ENCODE measurements around the gene MYO9B.

Gene MYO9B

DNA sequence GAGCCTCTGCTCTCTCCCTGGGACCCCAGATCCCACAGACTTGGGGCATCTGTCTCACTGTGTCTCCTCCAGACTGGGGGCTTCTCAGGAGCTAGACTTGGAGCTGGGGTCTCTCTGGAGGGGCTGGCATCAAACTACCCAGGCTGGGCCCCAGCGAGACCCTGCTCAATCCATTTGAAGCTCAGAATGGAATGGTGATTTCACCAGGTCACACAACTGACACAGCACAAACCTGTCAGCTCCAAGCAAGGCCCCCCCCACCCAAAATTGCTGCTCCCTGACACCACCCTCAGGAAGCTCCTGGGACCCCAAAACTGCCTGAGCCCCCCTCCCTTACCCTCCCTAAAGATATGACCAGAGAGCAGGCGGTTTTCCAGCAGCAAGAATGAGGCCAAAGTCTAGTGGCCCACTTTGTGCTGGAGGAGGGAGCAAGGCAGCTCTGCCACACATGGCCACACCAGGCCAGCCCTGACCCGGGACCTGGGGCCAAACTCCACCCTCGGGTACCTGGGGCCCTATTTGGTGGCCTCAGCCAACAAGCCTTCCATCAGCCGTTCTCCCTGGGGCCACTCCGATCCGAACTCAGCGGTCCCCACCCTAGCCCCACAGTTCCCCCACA lies 167.7 kb downstream of the MYO9B start:
- DNase-seq, result no peak

DNA sequence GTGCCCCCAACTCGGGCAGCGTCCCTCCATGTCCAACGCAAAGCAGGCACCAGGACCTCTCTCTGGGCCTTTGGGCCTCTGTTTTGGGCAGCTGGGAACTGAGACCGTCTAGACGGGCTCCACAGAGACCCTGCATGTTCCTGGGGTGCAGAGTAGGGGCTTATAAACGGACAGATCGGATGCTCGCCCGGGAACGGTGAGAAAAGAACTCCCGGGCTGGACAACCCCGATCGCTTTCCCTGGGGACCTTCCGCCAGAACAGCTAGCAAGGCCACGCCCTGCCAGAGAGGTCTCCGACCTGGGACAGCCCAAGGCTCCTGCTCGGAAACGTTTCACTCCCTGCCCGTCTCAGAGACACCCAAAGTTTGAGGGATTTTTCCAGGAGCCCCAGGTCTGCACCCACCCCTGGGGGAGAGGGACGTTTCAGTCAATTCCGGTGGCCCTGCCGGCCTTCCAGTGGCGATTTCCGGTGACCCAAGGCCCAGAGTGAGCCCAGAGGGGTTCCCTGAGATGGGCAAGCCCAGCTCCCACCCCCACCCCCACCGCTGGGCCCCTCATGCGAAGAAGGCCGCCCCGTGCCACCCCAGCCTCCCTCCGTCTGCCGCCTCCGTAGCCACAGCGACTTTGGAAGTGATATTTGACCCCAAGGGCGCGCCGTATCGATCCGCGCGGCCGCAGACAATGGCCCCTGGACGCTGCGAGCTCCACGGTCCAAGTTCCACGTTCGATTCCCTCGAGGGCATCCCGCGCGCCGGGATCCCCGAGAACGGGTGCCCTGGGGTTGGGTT lies 168.4 kb downstream of the MYO9B start:
- no peak for DNase-seq

GRCh38 chr19:17244618-17245534 lies 169.3 kb downstream of the MYO9B start:
- DNase-seq, result no peak

- DNase-seq, result no peak
Measured at GRCh38 chr19:17245535-17245984, 170.0 kb downstream of the MYO9B start, which contains the start of gene NR2F6. Gene NR2F6 (minus strand): TSS chr19:17245919. CDS start chr19:17245220, 699 bp downstream.

- DNase-seq, result no peak
Measured at GRCh38 chr19:17246681-17247425, 171.3 kb downstream of the MYO9B start.

- DNase-seq, result no peak
Measured at GRCh38 chr19:17248011-17248776, 172.6 kb downstream of the MYO9B start.

- no peak for DNase-seq
Measured at GRCh38 chr19:17249887-17250548, 174.4 kb downstream of the MYO9B start.

DNA sequence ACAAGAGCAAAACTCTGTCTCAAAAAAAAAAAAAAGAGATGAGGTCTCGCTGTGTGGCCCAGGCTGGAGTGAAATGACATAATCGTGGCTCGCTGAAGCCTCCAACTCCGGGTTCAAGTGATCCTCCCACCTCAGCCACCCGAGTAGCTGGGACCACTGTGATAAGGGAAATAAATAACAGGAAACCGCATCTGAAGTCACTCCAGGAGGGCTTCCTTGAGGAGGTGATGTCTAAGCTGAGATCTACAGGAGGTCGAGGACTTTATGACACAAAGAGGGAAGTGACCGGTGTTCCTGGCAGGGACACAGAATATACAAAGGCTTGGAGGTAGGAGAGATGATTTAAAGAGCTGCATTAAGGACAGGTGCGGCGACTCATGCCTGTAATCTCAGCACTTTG lies 179.1 kb downstream of the MYO9B start:
- no peak for DNase-seq

- no peak for DNase-seq
Measured at GRCh38 chr19:17255150-17255621, 179.6 kb downstream of the MYO9B start.

DNA sequence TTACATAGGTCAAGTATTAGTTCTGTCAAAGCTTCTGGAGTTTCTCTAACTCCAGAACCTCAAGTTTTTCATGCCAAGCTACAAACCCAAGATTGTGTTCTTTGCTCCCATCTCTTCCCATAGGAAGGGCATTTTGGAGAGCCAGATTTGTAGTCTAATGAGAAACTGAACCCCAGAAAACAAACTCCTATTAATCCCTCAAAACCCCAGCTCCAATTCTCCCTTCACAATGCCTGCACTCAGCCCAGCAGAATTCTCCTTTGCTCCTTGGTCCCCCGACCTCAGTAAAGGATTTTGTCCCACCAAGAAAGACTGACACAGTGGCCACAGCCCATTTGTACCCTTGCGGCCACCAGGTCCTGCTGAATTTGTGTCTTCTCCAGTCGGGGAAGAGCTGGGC lies 180.6 kb downstream of the MYO9B start:
- no peak for DNase-seq

DNA sequence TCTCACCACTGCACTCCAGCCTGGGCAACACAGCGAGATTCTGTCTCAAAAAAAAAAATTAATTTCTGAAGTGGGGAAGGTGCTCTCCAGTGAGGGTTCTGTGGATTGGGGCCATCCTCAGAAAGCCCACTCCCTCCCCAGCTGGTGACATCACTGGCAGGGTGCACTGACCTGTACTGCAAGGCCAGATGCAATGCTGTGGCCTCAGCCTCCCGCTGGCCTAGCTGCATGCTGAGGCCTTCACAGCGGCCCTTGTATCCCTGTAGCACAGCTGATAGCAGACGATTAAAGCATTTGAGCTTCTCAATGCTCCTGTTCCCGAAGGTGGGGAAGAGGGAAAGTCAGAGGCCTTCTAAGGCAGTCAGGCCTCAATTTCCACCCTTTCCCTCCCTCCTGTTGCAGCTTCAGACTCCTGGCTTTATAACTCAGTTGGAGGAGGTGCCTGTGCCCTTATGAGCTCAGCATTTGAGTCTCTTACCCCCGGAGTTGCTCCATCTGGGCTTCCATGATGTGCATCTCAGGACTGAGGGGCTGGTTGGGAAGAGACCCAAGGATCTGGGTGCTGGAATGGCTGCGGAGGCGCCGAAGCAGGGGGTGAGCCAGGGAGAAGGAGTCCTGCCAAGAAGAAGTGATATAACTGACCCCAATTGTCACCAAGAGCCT lies 183.7 kb downstream of the MYO9B start:
- no peak for DNase-seq

- no peak for DNase-seq
Measured at GRCh38 chr19:17259934-17260333, 184.4 kb downstream of the MYO9B start.

GRCh38 chr19:17260842-17261325 lies 185.3 kb downstream of the MYO9B start:
- DNase-seq, result peak; percentile 44

GRCh38 chr19:17262557-17262956 lies 187.0 kb downstream of the MYO9B start:
- DNase-seq, result no peak
